H9 (cell line): ENCODE results near the gene ADAMTSL2. TPM values are rescaled to one million over a fixed set of nuclear protein-coding genes. Genes with fewer than 3 reads are reported as not detected.

Source experiments
- DNase-seq: peaks from one replicate; pipeline ENCODE4 v3.0.0-alpha.2; 2017
- H2AFZ ChIP-seq: one replicate; pipeline ENCODE4 v1.6.1; 2013; ENCODE audit warnings: mild to moderate bottlenecking, low read length, control low read depth, moderate library complexity
- H2AK5ac ChIP-seq: 2 replicates; pipeline ENCODE4 v1.6.1; 2013; ENCODE audit warnings: low read length, control low read depth, mixed read lengths; ENCODE audit not compliant: insufficient read length
- H2BK120ac ChIP-seq: one replicate; pipeline ENCODE4 v1.6.1; 2013; ENCODE audit warnings: low read depth, mild to moderate bottlenecking, low read length, control low read depth, inconsistent platforms; ENCODE audit not compliant: poor library complexity, severe bottlenecking
- H2BK12ac ChIP-seq: 2 replicates; pipeline ENCODE4 v1.6.1; 2013; ENCODE audit warnings: low read length, control low read depth, mixed read lengths, low read depth; ENCODE audit not compliant: insufficient read length
- H2BK15ac ChIP-seq: 2 replicates; pipeline ENCODE4 v1.6.1; 2013; ENCODE audit warnings: low read depth, low read length, control low read depth
- H2BK20ac ChIP-seq: one replicate; pipeline ENCODE4 v1.6.1; 2013; ENCODE audit warnings: low read depth, mild to moderate bottlenecking, low read length, control low read depth, inconsistent platforms; ENCODE audit not compliant: poor library complexity, severe bottlenecking
- H2BK5ac ChIP-seq: 2 replicates; pipeline ENCODE4 v1.6.1; 2013; ENCODE audit warnings: low read length, control low read depth, mixed read lengths; ENCODE audit not compliant: insufficient read length
- H3K14ac ChIP-seq: 2 replicates; pipeline ENCODE4 v1.6.1; 2013; ENCODE audit warnings: low read length, control low read depth; ENCODE audit not compliant: insufficient read depth
- H3K18ac ChIP-seq: 2 replicates; pipeline ENCODE4 v1.6.1; 2013; ENCODE audit warnings: low read depth, mild to moderate bottlenecking, mixed read lengths, low read length, control low read depth; ENCODE audit not compliant: insufficient read length
- H3K23ac ChIP-seq: 2 replicates; pipeline ENCODE4 v1.6.1; 2013; ENCODE audit warnings: low read length, control low read depth, mixed read lengths, low read depth; ENCODE audit not compliant: insufficient read length
- H3K23me2 ChIP-seq: 2 replicates; pipeline ENCODE4 v1.6.1; 2013; ENCODE audit warnings: low read depth, mild to moderate bottlenecking, mixed read lengths, low read length, control low read depth; ENCODE audit not compliant: insufficient read length, poor library complexity, severe bottlenecking
- H3K27ac ChIP-seq: 2 replicates; pipeline ENCODE4 v1.5.1; 2013; ENCODE audit warnings: low read length, control low read depth, mixed read lengths, low read depth; ENCODE audit not compliant: insufficient read length
- H3K27me3 ChIP-seq: 2 replicates; pipeline ENCODE4 v1.6.1; 2013; ENCODE audit warnings: low read length, control low read depth, inconsistent platforms; ENCODE audit not compliant: insufficient read depth
- H3K4ac ChIP-seq: 2 replicates; pipeline ENCODE4 v1.6.1; 2013; ENCODE audit warnings: low read depth, mild to moderate bottlenecking, control low read depth, inconsistent platforms, low read length, moderate library complexity
- H3K4me1 ChIP-seq: 2 replicates; pipeline ENCODE4 v1.6.1; 2013; ENCODE audit warnings: low read length, control low read depth, inconsistent platforms; ENCODE audit not compliant: insufficient read depth
- H3K4me2 ChIP-seq: 2 replicates; pipeline ENCODE4 v1.6.1; 2013; ENCODE audit warnings: low read length, control low read depth, mixed read lengths; ENCODE audit not compliant: insufficient read length, insufficient read depth
- H3K56ac ChIP-seq: 2 replicates; pipeline ENCODE4 v1.6.1; 2013; ENCODE audit warnings: low read depth, mild to moderate bottlenecking, mixed read lengths, low read length, control low read depth; ENCODE audit not compliant: insufficient read length
- H3K79me1 ChIP-seq: 2 replicates; pipeline ENCODE4 v1.6.1; 2013; ENCODE audit warnings: low read depth, mild to moderate bottlenecking, moderate library complexity, low read length, control low read depth, inconsistent platforms; ENCODE audit not compliant: insufficient read depth, poor library complexity, severe bottlenecking
- H3K79me2 ChIP-seq: 2 replicates; pipeline ENCODE4 v1.6.1; 2013; ENCODE audit warnings: low read length, control low read depth, inconsistent platforms; ENCODE audit not compliant: insufficient read depth
- H3K9ac ChIP-seq: 2 replicates; pipeline ENCODE4 v1.6.1; 2013; ENCODE audit warnings: low read length, control low read depth, mixed read lengths; ENCODE audit not compliant: insufficient read length; ENCODE audit errors: extremely low read depth
- H3K9me3 ChIP-seq: one replicate; pipeline ENCODE4 v1.6.1; 2013; ENCODE audit warnings: low read depth, low read length, inconsistent platforms; ENCODE audit not compliant: control insufficient read depth
- H3T11ph ChIP-seq: one replicate; pipeline ENCODE4 v1.6.1; 2013; ENCODE audit warnings: mild to moderate bottlenecking, low read length, control low read depth, inconsistent platforms
- H4K20me1 ChIP-seq: one replicate; pipeline ENCODE4 v1.6.1; 2013; ENCODE audit not compliant: control insufficient read depth, insufficient read length, insufficient read depth
- H4K5ac ChIP-seq: 2 replicates; pipeline ENCODE4 v1.6.1; 2013; ENCODE audit warnings: low read depth, mild to moderate bottlenecking, mixed read lengths, low read length, control low read depth; ENCODE audit not compliant: insufficient read length
- H4K8ac ChIP-seq: replicated peaks from 2 replicates; pipeline ENCODE4 v1.6.1; 2013; ENCODE audit warnings: low read length, control low read depth, mixed read lengths, low read depth; ENCODE audit not compliant: insufficient read length
- H4K91ac ChIP-seq: 2 replicates; pipeline ENCODE4 v1.6.1; 2013; ENCODE audit warnings: low read depth, mild to moderate bottlenecking, moderate library complexity, mixed read lengths, low read length, control low read depth; ENCODE audit not compliant: insufficient read length
- H3K27ac Mint-ChIP-seq, 3 experiments: 2 replicates in 2 of 3; 3 replicates in 1 of 3; pipeline ENCODE4 v1.8.0; 2020 to 2021; ENCODE audit warnings: mixed read lengths in 3 of 3, mild to moderate bottlenecking in 1 of 3, moderate library complexity in 1 of 3
- H3K27me3 Mint-ChIP-seq: 2 replicates; pipeline ENCODE4 v1.8.0; 2021; ENCODE audit warnings: low read depth, mild to moderate bottlenecking, moderate library complexity, mixed read lengths
- H3K36me3 Mint-ChIP-seq, 3 experiments: 2 replicates in 2 of 3; 3 replicates in 1 of 3; pipeline ENCODE4 v1.8.0; 2020 to 2021; ENCODE audit warnings: low read depth in 3 of 3, mixed read lengths in 3 of 3; ENCODE audit not compliant: insufficient read depth in 1 of 3
- H3K4me1 Mint-ChIP-seq, 2 experiments: 2 replicates each; pipeline ENCODE4 v1.8.0; 2020; ENCODE audit warnings: mixed read lengths in 2 of 2
- H3K4me3 Mint-ChIP-seq, 2 experiments: 2 replicates in 1 of 2; 3 replicates in 1 of 2; pipeline ENCODE4 v1.8.0; 2020 to 2021; ENCODE audit warnings: mild to moderate bottlenecking in 2 of 2, mixed read lengths in 2 of 2, moderate library complexity in 1 of 2
- H3K9me3 Mint-ChIP-seq, 2 experiments: 2 replicates in 1 of 2; 3 replicates in 1 of 2; pipeline ENCODE4 v1.8.0; 2020; ENCODE audit warnings: mild to moderate bottlenecking in 2 of 2, mixed read lengths in 2 of 2, moderate library complexity in 1 of 2
- CTCF ChIP-seq: fragments of 200-600 bp; sonication (generic); conservative IDR thresholded peaks from 3 replicates; pipeline ENCODE4 v1.8.0; 2021; ENCODE audit warnings: antibody characterized with exemption, mild to moderate bottlenecking
- WGBS: extraction: QIAGEN DNeasy Blood & Tissue Kit; methylation state at CpG from one replicate; pipeline ENCODE4 v1.1.7; 2013; ENCODE audit warnings: missing lambda C conversion rate, low lambda C conversion rate, mixed read lengths; ENCODE audit not compliant: insufficient read length; ENCODE audit errors: extremely low coverage; 5-methylcytosine and 5-hydroxymethylcytosine counted together
- total RNA-seq: library from RNA; stranded (reverse); gene quantifications from 2 replicates; pipeline ENCODE4 v1.2.1, GENCODE V29; 2021

ADAMTSL2 gene
- total RNA-seq, 1 experiment from 2014 or later: 0.61 TPM

GRCh38 chr9:133532937-133533668 is 1.4 kb upstream of the ADAMTSL2 start:
- peaks cover 9% of the 10 kb centered on the region for H3K23me2 ChIP-seq
- H2AK5ac ChIP-seq: no peak overlapping the region
- no peak overlapping the region for H4K5ac ChIP-seq
- Mint-ChIP-seq H3K36me3 (no peaks in the 10 kb centered on the region; a peak in 1 of 7 replicates), H3K27me3 (peaks cover 23% of the 10 kb centered on the region), H3K27ac (no peak overlapping the region), H3K4me1 (peaks cover 12 to 38% of the 10 kb centered on the region in 2 experiments), H3K9me3 (no peaks in the 10 kb centered on the region), H3K4me3 (peak overlapping the region in 1 of 2 experiments; percentile 55; a peak in 2 of 5 replicates)
- no peak overlapping the region for H2BK5ac ChIP-seq
- DNase-seq: peak; percentile 84
- no peaks in the 10 kb centered on the region for H4K20me1 ChIP-seq
- no peak overlapping the region for H2BK20ac ChIP-seq
- no peak overlapping the region for H4K91ac ChIP-seq
- no peak overlapping the region; the same call in 1 of the 2 replicates for H3K14ac ChIP-seq
- H3K9ac ChIP-seq: no peak overlapping the region
- H4K8ac ChIP-seq: no peak overlapping the region
- peak; percentile 65 for TF ChIP-seq CTCF
- H3K18ac ChIP-seq: no peak overlapping the region
- no peak overlapping the region for H3K56ac ChIP-seq
- no peak overlapping the region for H2BK120ac ChIP-seq
- H3K27ac ChIP-seq: no peak overlapping the region
- H3T11ph ChIP-seq: no peak overlapping the region
- no peak overlapping the region for H3K4me2 ChIP-seq
- WGBS: no CpG with 5 or more reads among the region's 20 CpGs
- H2BK12ac ChIP-seq: no peak overlapping the region
- H3K9me3 ChIP-seq: no peaks in the 10 kb centered on the region
- no peak overlapping the region for H2AFZ ChIP-seq
- no peaks in the 10 kb centered on the region for H3K79me1 ChIP-seq
- no peaks in the 10 kb centered on the region for H3K79me2 ChIP-seq
- H3K4me1 ChIP-seq: no peaks in the 10 kb centered on the region; the same call in 1 of the 2 replicates
- H3K4ac ChIP-seq: no peak overlapping the region
- no peak overlapping the region for H2BK15ac ChIP-seq
- H3K23ac ChIP-seq: no peak overlapping the region
- no peaks in the 10 kb centered on the region; the same call in 1 of the 2 replicates for H3K27me3 ChIP-seq
